ENCODE data around the gene LYST. TPM values are rescaled to one million over a fixed set of nuclear protein-coding genes. Genes with fewer than 3 reads are reported as not detected.

The LYST gene
- total and polyA plus RNA-seq, 2 donors (not counting 3 experiments of a cell fraction or from before 2014, with no cell fraction given) = 3.1 to 9.6 TPM

DNA sequence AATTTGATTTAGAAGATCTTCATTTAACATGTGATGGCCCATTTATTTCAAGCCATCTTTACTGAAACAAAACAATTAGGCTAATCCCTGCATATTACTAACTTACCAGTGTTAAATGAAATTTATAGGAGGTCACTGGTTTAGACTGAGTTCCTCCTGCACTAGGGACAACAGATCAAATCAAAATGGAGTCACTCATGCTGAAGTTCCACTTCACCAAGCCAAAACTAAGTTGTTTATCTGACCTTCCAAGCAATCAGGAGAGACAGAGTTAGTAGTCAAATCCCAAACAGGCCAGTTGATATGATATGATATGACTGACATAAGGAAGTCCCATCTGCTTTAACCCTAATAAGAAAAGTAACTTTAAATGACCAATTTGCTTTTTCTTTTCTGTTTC lies 4.8 kb downstream of the LYST start:
- Histone ChIP-seq H2AFZ (ENCODE audit: low read depth, low read length) (no peak overlapping the region), H3K27me3 (ENCODE audit: control insufficient read depth in 2 of 2, insufficient read depth in 2 of 2, low read length in 2 of 2) (no peaks in the 10 kb centered on the region), H3K27ac (ENCODE audit: insufficient read depth, low read depth, low read length) (no peak overlapping the region), H3K4me2 (ENCODE audit: insufficient read depth, low read length) (no peak overlapping the region), H3K9ac (replicated peaks; ENCODE audit: extremely low read depth, insufficient read depth, low read length) (no peak overlapping the region), H4K20me1 (replicated peaks; ENCODE audit: control insufficient read depth, extremely low read depth, insufficient read depth, low read length) (no peaks in the 10 kb centered on the region), H3K4me3 (replicated peaks in 1 of 3; ENCODE audit: insufficient read depth in 1 of 3, low read depth in 1 of 3, low read length in 3 of 3) (no peak overlapping the region), H3K79me2 (ENCODE audit: control insufficient read depth, insufficient read depth, low read length) (no peaks in the 10 kb centered on the region), H3K4me1 (ENCODE audit: control insufficient read depth, extremely low read depth, insufficient read depth, low read length) (peaks cover 8% of the 10 kb centered on the region), H3K9me1 (replicated peaks; ENCODE audit: control insufficient read depth, extremely low read depth, insufficient read depth, low read length) (no peaks in the 10 kb centered on the region), H3K9me3 (replicated peaks; ENCODE audit: control insufficient read depth, insufficient read depth, low read length) (no peaks in the 10 kb centered on the region), H3K36me3 (ENCODE audit: control insufficient read depth in 2 of 2, extremely low read depth in 1 of 2, insufficient read depth in 2 of 2, low read length in 2 of 2) (no peaks in the 10 kb centered on the region)
- TF ChIP-seq FOS (IDR thresholded peaks at IDR 0.05; ENCODE audit: borderline replicate concordance, insufficient read depth, low read length) (no peak), POLR2A (IDR thresholded peaks at IDR 0.05; ENCODE audit: low read depth, low read length) (no peak), MYC (IDR thresholded peaks at IDR 0.05; ENCODE audit: low read depth, low read length) (no peak), GATA2 (IDR thresholded peaks at IDR 0.05; ENCODE audit: insufficient read depth, insufficient read length, low read depth, low read length) (no peak), EZH2 (IDR thresholded peaks at IDR 0.05; ENCODE audit: borderline replicate concordance, low read depth, low read length, severe bottlenecking) (no peak), JUN (IDR thresholded peaks at IDR 0.05; ENCODE audit: borderline replicate concordance, insufficient read depth, insufficient read length, low read depth) (no peak), POLR2AphosphoS5 (IDR thresholded peaks at IDR 0.05; ENCODE audit: insufficient read depth, low read depth, low read length) (no peak), MAX (IDR thresholded peaks at IDR 0.05; ENCODE audit: insufficient read depth, insufficient read length) (no peak)
- TF ChIP-seq, protein P1, sequence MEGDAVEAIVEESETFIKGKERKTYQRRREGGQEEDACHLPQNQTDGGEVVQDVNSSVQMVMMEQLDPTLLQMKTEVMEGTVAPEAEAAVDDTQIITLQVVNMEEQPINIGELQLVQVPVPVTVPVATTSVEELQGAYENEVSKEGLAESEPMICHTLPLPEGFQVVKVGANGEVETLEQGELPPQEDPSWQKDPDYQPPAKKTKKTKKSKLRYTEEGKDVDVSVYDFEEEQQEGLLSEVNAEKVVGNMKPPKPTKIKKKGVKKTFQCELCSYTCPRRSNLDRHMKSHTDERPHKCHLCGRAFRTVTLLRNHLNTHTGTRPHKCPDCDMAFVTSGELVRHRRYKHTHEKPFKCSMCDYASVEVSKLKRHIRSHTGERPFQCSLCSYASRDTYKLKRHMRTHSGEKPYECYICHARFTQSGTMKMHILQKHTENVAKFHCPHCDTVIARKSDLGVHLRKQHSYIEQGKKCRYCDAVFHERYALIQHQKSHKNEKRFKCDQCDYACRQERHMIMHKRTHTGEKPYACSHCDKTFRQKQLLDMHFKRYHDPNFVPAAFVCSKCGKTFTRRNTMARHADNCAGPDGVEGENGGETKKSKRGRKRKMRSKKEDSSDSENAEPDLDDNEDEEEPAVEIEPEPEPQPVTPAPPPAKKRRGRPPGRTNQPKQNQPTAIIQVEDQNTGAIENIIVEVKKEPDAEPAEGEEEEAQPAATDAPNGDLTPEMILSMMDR (IDR thresholded peaks at IDR 0.05; ENCODE audit: extremely low read depth in 1 of 2, insufficient read depth in 1 of 2, low read depth in 1 of 2, low read length in 2 of 2) = no peak
- CTCF ChIA-PET = interaction anchor here (1.3 kb wide), 1 partner anchor 110 kb away, joined by 6 read pairs; no protein-coding TSS in a partner anchor
- dilution Hi-C loops (cut with MboI; ENCODE audit: extremely low pct_ligation_motif_present, low sequenced_read_pairs) (no loop called here), intact Hi-C loops (cut with micrococcal nuclease) (no loop called here)
- FAIRE-seq (no peak), DNase-seq (ENCODE audit: low read depth, low spot score) (no peak)
- no TSS peak for BruUV-seq (replicated peaks)
- POLR2A ChIA-PET = no interaction called here
